CD8-positive, alpha-beta memory T cell (primary cell): ENCODE data around the gene CDC34. TPM values are rescaled to one million over a fixed set of nuclear protein-coding genes. Genes with fewer than 3 reads are reported as not detected.

ENCODE experiments used
- CTCF ChIA-PET: fragments of 350-600 bp; sonication (Branson Sonifier 250); formaldehyde crosslinking; loops from one replicate; lab custom pipeline; 2021; ENCODE audit warnings: antibody characterized with exemption; lab: Charles Lee
- POLR2A ChIA-PET: fragments of 350-600 bp; sonication (Branson Sonifier 250); formaldehyde crosslinking; loops from one replicate; lab custom pipeline; 2021; ENCODE audit warnings: antibody characterized with exemption; lab: Charles Lee
- DNase-seq, 5 donors: peaks; one replicate each; pipeline versions ENCODE4 v3.0.0 to v3.0.0-alpha.2; 2020 to 2022; ENCODE audit warnings: mixed read lengths in 1 of 5
- H3K27ac ChIP-seq: one replicate; pipeline ENCODE4 v1.7.0; 2013; ENCODE audit warnings: low read depth, mild to moderate bottlenecking, low read length, moderate library complexity
- H3K27me3 ChIP-seq: 2 replicates; pipeline ENCODE4 v1.7.0; 2013; ENCODE audit warnings: low read length, mild to moderate bottlenecking; ENCODE audit not compliant: insufficient read depth, poor library complexity, severe bottlenecking
- H3K36me3 ChIP-seq: 2 replicates; pipeline ENCODE4 v1.7.0; 2013; ENCODE audit warnings: mild to moderate bottlenecking, low read length, moderate library complexity; ENCODE audit not compliant: insufficient read depth
- H3K4me1 ChIP-seq: 2 replicates; pipeline ENCODE4 v1.7.0; 2013; ENCODE audit warnings: mild to moderate bottlenecking, low read length, moderate library complexity; ENCODE audit not compliant: insufficient read depth
- H3K4me3 ChIP-seq: 2 replicates; pipeline ENCODE4 v1.7.0; 2013; ENCODE audit warnings: mild to moderate bottlenecking, low read length
- H3K9me3 ChIP-seq: 2 replicates; pipeline ENCODE4 v1.7.0; 2013; ENCODE audit warnings: mild to moderate bottlenecking, low read length
- H3K27ac Mint-ChIP-seq, 8 donors: one replicate each; pipeline ENCODE4 v1.8.0; 2020 to 2021; ENCODE audit warnings: mixed read lengths in 8 of 8, mild to moderate bottlenecking in 6 of 8, inconsistent platforms in 3 of 8, moderate library complexity in 3 of 8
- H3K27me3 Mint-ChIP-seq, 2 donors: one replicate each; pipeline ENCODE4 v1.8.0; 2020 to 2021; ENCODE audit warnings: mixed read lengths in 2 of 2, mild to moderate bottlenecking in 1 of 2, moderate library complexity in 1 of 2
- H3K36me3 Mint-ChIP-seq, 3 donors: one replicate each; pipeline ENCODE4 v1.8.0; 2020 to 2021; ENCODE audit warnings: mixed read lengths in 3 of 3, inconsistent platforms in 1 of 3, mild to moderate bottlenecking in 1 of 3
- H3K4me1 Mint-ChIP-seq, 3 donors: one replicate each; pipeline ENCODE4 v1.8.0; 2020 to 2021; ENCODE audit warnings: mixed read lengths in 3 of 3, inconsistent platforms in 1 of 3, mild to moderate bottlenecking in 1 of 3
- H3K4me3 Mint-ChIP-seq, 7 donors: one replicate each; pipeline ENCODE4 v1.8.0; 2020 to 2021; ENCODE audit warnings: mixed read lengths in 7 of 7, mild to moderate bottlenecking in 6 of 7, moderate library complexity in 4 of 7, inconsistent platforms in 2 of 7
- H3K9me3 Mint-ChIP-seq, 5 donors: one replicate each; pipeline ENCODE4 v1.8.0; 2020 to 2022; ENCODE audit warnings: mixed read lengths in 5 of 5, mild to moderate bottlenecking in 3 of 5, moderate library complexity in 2 of 5, inconsistent platforms in 1 of 5
- polyA plus RNA-seq: library from polyadenylated mRNA; unstranded; fragments of 300-500 nt; fragmentation: Illumina TruSeq; gene quantifications from one replicate; pipeline ENCODE4 v1.2.3, GENCODE V29; 2021
- total RNA-seq, 2 experiments: library from RNA; stranded (reverse); gene quantifications; one replicate each; pipeline ENCODE4 v1.2.3, GENCODE V29; 2021

CDC34 gene
- total and polyA plus RNA-seq, 3 experiments from 2014 or later, result 46.9 to 57.8 (median 56.9) TPM

DNA sequence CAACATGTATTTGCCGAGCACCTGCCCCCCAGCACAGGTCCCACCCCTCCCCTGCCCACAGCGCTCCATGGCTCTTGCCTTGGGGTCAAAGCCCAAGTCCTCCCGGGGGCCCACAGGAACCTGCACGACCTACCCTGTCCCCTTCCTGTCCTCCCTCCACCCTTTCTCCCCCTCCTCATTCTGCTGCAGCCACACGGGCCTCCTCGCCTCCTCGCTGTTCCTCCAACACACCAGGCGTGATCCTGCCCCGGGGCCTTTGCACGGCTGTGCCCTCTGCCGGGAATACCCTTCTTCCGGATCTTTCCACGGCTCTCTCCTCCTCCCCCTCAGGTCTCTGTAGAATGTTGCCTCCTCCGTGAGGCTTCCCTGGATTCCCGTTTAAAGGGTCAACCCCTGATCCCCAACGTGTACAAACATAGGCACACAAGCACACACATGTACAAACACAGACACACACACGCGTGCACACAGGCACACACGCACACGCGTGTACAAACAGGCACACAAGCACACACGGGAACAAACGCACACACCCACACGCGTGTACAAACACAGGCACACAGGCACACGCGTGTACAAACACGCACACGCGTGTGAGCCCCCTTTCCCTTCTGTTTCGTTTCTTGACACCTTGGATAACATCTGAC lies 32.5 kb upstream of the CDC34 start:
- Mint-ChIP-seq H3K9me3 (no peaks in the 10 kb centered on the region), H3K4me1 (peaks cover 0 to 19% (median 1%) of the 10 kb centered on the region in 3 donors), H3K36me3 (no peaks in the 10 kb centered on the region), H3K4me3 (peak overlapping the region in 1 of 7 donors; percentile 35), H3K27ac (no peak overlapping the region), H3K27me3 (peaks cover 10 to 14% of the 10 kb centered on the region in 2 donors)
- H3K4me1 ChIP-seq, result no peaks in the 10 kb centered on the region
- H3K27ac ChIP-seq, result no peak overlapping the region
- DNase-seq, result no peak
- H3K36me3 ChIP-seq, result no peaks in the 10 kb centered on the region
- CTCF ChIA-PET, result interaction anchor here (1.9 kb wide), 2 partner anchors 7 to 12 kb away, joined by 5 to 6 read pairs; no protein-coding TSS in a partner anchor
- no peaks in the 10 kb centered on the region for H3K9me3 ChIP-seq
- POLR2A ChIA-PET, result no interaction called here
- peaks cover 16% of the 10 kb centered on the region for H3K27me3 ChIP-seq
- no peak overlapping the region for H3K4me3 ChIP-seq

DNA sequence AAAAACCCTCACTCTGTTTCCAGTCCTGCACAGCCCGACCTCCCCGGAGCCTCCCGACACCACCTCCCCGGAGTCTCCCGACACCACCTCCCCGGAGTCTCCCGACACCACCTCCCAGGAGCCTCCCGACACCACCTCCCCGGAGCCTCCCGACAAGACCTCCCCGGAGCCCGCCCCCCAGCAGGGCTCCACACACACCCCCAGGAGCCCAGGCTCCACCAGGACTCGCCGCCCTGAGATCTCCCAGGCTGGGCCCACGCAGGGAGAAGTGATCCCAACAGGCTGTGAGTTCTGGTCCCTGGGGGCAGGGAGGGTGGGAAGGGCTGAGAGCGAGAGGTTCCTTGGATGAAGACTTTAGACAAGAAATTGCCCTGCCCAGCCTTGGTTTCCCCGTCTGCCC lies 29.9 kb upstream of the CDC34 start:
- Mint-ChIP-seq H3K27ac (no peak overlapping the region), H3K9me3 (no peaks in the 10 kb centered on the region), H3K36me3 (no peaks in the 10 kb centered on the region), H3K4me1 (peaks cover 9 to 19% (median 10%) of the 10 kb centered on the region in 3 donors), H3K4me3 (no peak overlapping the region), H3K27me3 (peaks cover 6 to 11% of the 10 kb centered on the region in 2 donors)
- Histone ChIP-seq H3K4me3 (no peak overlapping the region), H3K27ac (no peak overlapping the region), H3K9me3 (no peaks in the 10 kb centered on the region), H3K36me3 (no peaks in the 10 kb centered on the region), H3K4me1 (peaks cover 10% of the 10 kb centered on the region), H3K27me3 (peaks cover 10% of the 10 kb centered on the region)
- ChIA-PET POLR2A (no interaction called here), CTCF (no interaction called here)
- DNase-seq, result no peak

DNA sequence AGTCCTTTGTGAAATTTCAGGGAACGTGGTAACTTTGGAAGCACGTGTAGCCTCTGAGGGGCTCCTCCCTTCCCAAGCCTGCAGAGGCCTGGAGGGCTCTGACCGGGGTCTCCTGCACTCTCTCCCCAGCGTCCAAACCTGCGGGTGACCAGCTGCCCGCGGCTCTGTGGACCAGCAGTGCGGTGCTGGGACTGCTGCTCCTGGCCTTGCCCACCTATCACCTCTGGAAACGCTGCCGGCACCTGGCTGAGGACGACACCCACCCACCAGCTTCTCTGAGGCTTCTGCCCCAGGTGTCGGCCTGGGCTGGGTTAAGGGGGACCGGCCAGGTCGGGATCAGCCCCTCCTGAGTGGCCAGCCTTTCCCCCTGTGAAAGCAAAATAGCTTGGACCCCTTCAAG lies 26.9 kb upstream of the CDC34 start:
- H3K9me3 Mint-ChIP-seq, result no peaks in the 10 kb centered on the region
- peaks cover 29% of the 10 kb centered on the region for H3K4me1 ChIP-seq
- peaks cover 21 to 29% (median 26%) of the 10 kb centered on the region in 3 donors for H3K4me1 Mint-ChIP-seq
- H3K27ac ChIP-seq, result no peak overlapping the region
- no peak overlapping the region for H3K27ac Mint-ChIP-seq
- peaks cover 0 to 7% (median 0%) of the 10 kb centered on the region in 3 donors for H3K36me3 Mint-ChIP-seq
- POLR2A ChIA-PET, result no interaction called here
- no peaks in the 10 kb centered on the region for H3K27me3 ChIP-seq
- peaks cover 0 to under 1% of the 10 kb centered on the region in 2 donors for H3K27me3 Mint-ChIP-seq
- CTCF ChIA-PET, result interaction anchor here (1.0 to 2.4 kb wide), 3 partner anchors 14 to 80 kb away, joined by 3 to 8 read pairs (median 4); no protein-coding TSS in a partner anchor
- no peaks in the 10 kb centered on the region for H3K36me3 ChIP-seq
- H3K4me3 ChIP-seq, result no peak overlapping the region
- no peak overlapping the region for H3K4me3 Mint-ChIP-seq
- no peaks in the 10 kb centered on the region for H3K9me3 ChIP-seq
- DNase-seq, result no peak

DNA sequence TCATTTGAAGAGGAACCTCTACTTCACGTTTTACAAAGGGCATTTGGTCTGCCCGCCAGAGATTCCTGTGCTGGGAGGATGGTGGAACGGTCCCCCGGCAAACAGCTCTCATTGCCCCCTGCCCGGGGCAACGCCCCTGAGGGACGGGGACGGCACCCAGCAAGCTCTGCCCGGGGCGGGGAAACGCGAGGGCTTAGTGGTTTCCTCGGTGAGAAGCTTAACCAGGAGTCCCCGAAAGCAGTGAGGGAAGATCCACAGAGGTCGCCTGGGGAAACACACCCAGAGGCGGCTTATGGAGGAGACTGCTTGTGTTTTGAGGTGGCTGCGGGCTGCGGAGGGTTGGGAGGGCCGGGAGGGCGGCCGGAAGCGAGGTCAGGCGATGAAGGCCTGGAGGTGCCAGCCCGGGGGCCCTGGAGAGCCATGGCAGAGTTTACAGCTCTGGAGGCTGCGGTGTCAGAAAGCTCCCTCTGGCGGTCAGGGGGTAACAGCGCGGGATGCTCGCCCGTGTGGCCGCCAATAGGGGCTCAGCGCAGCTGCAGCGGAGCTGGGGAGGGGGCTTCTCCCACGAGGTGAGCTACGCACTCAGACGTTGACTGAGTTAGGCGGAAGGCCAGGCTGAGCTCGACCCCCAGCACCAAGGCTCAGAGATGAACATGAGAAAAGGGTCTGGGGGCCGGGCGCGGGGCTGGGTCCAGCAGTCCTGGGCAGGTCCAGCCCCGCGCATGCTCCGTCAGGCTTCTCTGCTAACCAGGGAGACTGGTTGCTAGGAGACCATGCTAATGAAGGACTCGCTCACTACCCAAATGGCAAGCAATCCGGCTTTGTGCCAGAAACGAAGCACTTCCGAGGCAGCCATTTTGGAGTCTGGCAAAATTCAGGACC lies 24.9 kb upstream of the CDC34 start:
- POLR2A ChIA-PET, result interaction anchor here (0.7 to 2.2 kb wide), 8 partner anchors 9 to 433 kb away, joined by 3 to 26 read pairs (median 4); partner anchors contain the start of genes BSG and GZMM
- CTCF ChIA-PET, result interaction anchor here (0.6 to 2.1 kb wide), 15 partner anchors 8 to 211 kb away, joined by 3 to 25 read pairs (median 4); partner anchors contain the start of gene CDC34
- peak overlapping the region; percentile 85 for H3K27ac ChIP-seq
- no peaks in the 10 kb centered on the region for H3K27me3 ChIP-seq
- H3K4me3 Mint-ChIP-seq, result peak overlapping the region; percentile 88 to 99 (median 93)
- peak overlapping the region; percentile 96 for H3K4me3 ChIP-seq
- peaks cover 32 to 45% (median 40%) of the 10 kb centered on the region in 3 donors for H3K4me1 Mint-ChIP-seq
- no peaks in the 10 kb centered on the region for H3K9me3 Mint-ChIP-seq
- no peaks in the 10 kb centered on the region for H3K9me3 ChIP-seq
- peaks cover 0 to 9% (median 2%) of the 10 kb centered on the region in 3 donors for H3K36me3 Mint-ChIP-seq
- H3K4me1 ChIP-seq, result peaks cover 45% of the 10 kb centered on the region
- no peaks in the 10 kb centered on the region for H3K27me3 Mint-ChIP-seq
- H3K36me3 ChIP-seq, result no peaks in the 10 kb centered on the region
- peak overlapping the region; percentile 91 to 100 (median 100) for H3K27ac Mint-ChIP-seq
- peak; percentile 90 to 98 (median 97) for DNase-seq

DNA sequence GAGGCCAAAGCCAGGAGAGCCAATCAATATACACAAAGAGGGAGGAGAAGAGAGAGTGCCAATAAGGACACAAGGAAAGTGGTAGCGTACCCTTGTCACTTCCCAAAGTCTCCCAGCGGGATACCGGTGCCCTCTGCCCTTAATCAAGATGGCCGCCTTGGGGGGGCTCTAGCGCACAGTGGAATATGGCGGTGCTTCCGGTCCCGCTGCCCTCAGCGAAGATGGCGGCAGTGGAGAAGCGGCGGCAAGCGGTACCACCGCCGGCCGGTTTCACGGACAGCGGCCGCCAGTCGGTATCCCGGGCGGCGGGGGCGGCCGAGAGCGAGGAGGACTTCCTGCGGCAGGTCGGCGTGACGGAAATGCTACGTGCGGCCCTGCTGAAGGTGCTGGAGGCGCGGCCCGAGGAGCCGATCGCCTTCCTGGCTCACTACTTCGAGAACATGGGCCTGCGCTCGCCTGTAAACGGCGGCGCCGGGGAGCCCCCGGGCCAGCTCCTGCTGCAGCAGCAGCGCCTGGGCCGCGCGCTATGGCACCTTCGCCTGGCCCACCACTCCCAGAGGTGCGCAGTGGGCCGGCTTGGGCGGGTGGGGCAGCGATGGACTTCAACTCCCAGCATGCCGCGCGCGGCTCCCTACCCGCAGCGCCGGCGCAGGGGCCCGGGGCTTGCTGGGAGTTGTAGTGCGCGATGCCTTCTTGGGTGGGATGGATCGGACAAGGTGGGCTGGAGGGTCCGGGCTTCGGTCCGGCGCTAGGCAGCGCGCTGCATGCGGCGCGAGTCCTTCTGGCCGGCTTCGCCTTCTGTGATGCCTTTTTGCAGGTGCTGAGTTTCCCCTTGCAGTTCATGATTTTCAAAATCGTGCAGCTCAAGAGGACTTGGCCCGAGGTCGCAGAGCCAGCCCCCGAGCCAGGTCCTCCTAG lies 24.0 kb upstream of the CDC34 start, which contains the start of gene TPGS1:
TPGS1 (plus strand) TSS at position 212 of the 918 bp plus-strand sequence; CDS start at position 222, 10 bp downstream.
- H3K4me3 Mint-ChIP-seq, result peak within 1 kb of the TSS; percentile 88 to 99 (median 93)
- H3K36me3 Mint-ChIP-seq, result peaks cover 0 to 9% (median 2%) of the 10 kb centered on the region in 3 donors
- peak; percentile 66 to 95 (median 80) for DNase-seq
- peaks cover 33 to 54% (median 46%) of the 10 kb centered on the region in 3 donors for H3K4me1 Mint-ChIP-seq
- H3K27ac ChIP-seq, result peak within 1 kb of the TSS; percentile 85
- H3K27me3 ChIP-seq, result no peaks in the 10 kb centered on the region
- POLR2A ChIA-PET, result interaction anchor here (1.1 to 2.2 kb wide), 7 partner anchors 10 to 164 kb away, joined by 3 to 26 read pairs (median 4); partner anchors contain the start of genes BSG and GZMM
- CTCF ChIA-PET, result interaction anchor here (0.6 to 2.1 kb wide), 13 partner anchors 7 to 212 kb away, joined by 3 to 25 read pairs (median 5); partner anchors contain the start of gene CDC34
- H3K27me3 Mint-ChIP-seq, result peaks cover 0 to 1% of the 10 kb centered on the region in 2 donors
- H3K4me1 ChIP-seq, result peaks cover 54% of the 10 kb centered on the region
- H3K4me3 ChIP-seq, result peak within 1 kb of the TSS; percentile 96
- H3K9me3 Mint-ChIP-seq, result no peaks in the 10 kb centered on the region
- H3K9me3 ChIP-seq, result no peaks in the 10 kb centered on the region
- H3K27ac Mint-ChIP-seq, result peak within 1 kb of the TSS; percentile 91 to 100 (median 100)
- H3K36me3 ChIP-seq, result no peaks in the 10 kb centered on the region

DNA sequence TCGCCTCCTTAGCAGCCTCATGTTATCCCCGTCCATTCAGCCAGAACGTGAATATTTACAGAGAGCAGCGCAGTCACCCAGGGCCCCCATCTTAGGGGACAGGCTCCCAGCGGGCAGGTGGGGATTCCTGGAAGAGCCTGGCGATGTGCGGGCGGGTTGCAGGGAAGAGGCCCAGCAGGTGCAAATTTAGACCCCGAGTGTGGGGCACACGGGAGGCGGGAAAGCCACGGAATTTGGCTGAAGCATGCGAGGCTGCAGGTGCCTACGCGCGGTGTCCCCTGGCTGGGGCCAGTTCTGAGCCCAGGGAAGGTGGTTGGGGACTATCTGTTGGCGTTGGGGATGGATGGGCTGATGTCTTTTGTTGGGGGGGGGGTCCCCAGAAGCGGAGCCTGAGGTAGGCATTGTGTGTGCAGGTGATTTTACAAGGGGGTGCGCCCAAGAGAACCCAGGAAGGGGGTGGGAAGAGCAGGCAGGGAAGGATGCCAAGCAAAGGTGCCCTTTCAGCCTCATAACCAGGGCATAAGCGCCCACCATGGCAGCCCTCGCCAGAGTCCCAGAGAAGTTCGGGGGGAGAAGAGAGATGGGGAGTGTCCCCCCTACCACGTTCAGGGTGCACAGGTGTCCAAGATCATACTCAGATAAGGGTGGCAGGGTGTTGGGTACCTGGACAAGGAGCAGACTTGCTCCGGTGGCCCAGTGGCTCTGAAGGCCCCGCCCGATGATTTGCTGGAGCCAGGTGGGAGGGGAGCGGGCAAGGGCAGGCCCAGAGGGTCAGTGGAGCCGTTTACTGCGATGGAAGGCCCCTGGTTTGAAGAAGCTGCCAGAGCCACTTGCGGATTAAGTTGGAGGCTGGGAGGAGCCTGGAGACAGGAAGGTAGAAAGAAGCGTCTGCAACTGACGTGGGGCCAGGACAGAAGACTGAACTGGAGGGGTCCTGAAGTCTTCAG lies 23.1 kb upstream of the CDC34 start:
- Histone ChIP-seq H3K9me3 (no peaks in the 10 kb centered on the region), H3K36me3 (no peaks in the 10 kb centered on the region), H3K4me3 (peak overlapping the region; percentile 96), H3K27me3 (no peaks in the 10 kb centered on the region), H3K27ac (peak overlapping the region; percentile 85), H3K4me1 (peaks cover 57% of the 10 kb centered on the region)
- DNase-seq, result no peak
- Mint-ChIP-seq H3K4me3 (peak overlapping the region; percentile 88 to 99 (median 93)), H3K4me1 (peaks cover 33 to 57% (median 48%) of the 10 kb centered on the region in 3 donors), H3K36me3 (peaks cover 0 to 9% (median 2%) of the 10 kb centered on the region in 3 donors), H3K27ac (peak overlapping the region in 7 of 8 donors; percentile 80 to 94 (median 91)), H3K27me3 (peaks cover 0 to 1% of the 10 kb centered on the region in 2 donors), H3K9me3 (no peaks in the 10 kb centered on the region)
- ChIA-PET CTCF (no interaction called here), POLR2A (interaction anchor here (2.2 kb wide), 1 partner anchor 20 kb away, joined by 26 read pairs; no protein-coding TSS in a partner anchor)
